ENCODE data around the gene HOXA11. TPM values are rescaled to one million over a fixed set of nuclear protein-coding genes. Genes with fewer than 3 reads are reported as not detected.

The HOXA11 gene
- total and polyA plus RNA-seq, 2 donors from 2014 or later, result 5.2 to 5.5 TPM

DNA sequence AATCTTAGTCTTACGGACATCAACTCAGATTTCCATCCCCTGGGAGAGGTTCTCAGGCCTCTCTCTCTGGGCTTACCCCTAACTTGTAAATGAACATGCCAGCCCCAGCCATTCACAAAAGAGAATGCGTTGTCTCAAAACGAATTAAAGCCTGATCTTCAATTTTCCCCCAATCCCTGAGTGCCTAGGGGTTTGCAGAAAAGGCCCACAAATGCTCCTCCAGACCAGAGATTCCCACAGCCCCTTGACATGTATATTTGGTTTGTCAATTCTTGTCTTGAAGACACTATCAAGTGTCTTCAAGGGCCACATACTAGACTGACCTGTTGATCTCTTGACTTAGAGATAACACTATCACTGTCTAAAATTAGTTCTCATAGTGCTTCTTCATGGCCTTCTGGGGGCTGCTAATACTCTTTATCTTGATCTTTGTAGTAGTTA is 26.8 kb upstream of the HOXA11 start:
- H3K9ac ChIP-seq (ENCODE audit: low read length in 3 of 3), result no peak overlapping the region
- H3K4me3 ChIP-seq (ENCODE audit: low read length in 3 of 3), result no peak overlapping the region
- H3K9me3 ChIP-seq (ENCODE audit: control insufficient read depth in 2 of 3, insufficient read depth in 1 of 3, low read length in 3 of 3), result no peaks in the 10 kb centered on the region
- no peak overlapping the region for H3K27ac ChIP-seq (ENCODE audit: low read depth in 2 of 2, low read length in 2 of 2)
- DNase-seq (peak in 1 of 5 donors; percentile 39), FAIRE-seq (no peak)
- intact Hi-C loops (cut with DNase I), result no loop called here
- TF ChIP-seq, protein P1, sequence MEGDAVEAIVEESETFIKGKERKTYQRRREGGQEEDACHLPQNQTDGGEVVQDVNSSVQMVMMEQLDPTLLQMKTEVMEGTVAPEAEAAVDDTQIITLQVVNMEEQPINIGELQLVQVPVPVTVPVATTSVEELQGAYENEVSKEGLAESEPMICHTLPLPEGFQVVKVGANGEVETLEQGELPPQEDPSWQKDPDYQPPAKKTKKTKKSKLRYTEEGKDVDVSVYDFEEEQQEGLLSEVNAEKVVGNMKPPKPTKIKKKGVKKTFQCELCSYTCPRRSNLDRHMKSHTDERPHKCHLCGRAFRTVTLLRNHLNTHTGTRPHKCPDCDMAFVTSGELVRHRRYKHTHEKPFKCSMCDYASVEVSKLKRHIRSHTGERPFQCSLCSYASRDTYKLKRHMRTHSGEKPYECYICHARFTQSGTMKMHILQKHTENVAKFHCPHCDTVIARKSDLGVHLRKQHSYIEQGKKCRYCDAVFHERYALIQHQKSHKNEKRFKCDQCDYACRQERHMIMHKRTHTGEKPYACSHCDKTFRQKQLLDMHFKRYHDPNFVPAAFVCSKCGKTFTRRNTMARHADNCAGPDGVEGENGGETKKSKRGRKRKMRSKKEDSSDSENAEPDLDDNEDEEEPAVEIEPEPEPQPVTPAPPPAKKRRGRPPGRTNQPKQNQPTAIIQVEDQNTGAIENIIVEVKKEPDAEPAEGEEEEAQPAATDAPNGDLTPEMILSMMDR (IDR thresholded peaks at IDR 0.05; ENCODE audit: borderline replicate concordance, extremely low read depth, insufficient read depth), result no peak
- peaks cover 0 to 6% (median 0%) of the 10 kb centered on the region in 3 donors for H3K4me1 ChIP-seq (ENCODE audit: control insufficient read depth in 2 of 3, insufficient read depth in 2 of 3, low read depth in 1 of 3, low read length in 3 of 3)
- no peaks in the 10 kb centered on the region for H3K36me3 ChIP-seq (ENCODE audit: control insufficient read depth in 2 of 3, insufficient read depth in 3 of 3, low read length in 3 of 3)
- H3K27me3 ChIP-seq (ENCODE audit: control insufficient read depth, insufficient read depth, low read length), result peaks cover 70% of the 10 kb centered on the region

DNA sequence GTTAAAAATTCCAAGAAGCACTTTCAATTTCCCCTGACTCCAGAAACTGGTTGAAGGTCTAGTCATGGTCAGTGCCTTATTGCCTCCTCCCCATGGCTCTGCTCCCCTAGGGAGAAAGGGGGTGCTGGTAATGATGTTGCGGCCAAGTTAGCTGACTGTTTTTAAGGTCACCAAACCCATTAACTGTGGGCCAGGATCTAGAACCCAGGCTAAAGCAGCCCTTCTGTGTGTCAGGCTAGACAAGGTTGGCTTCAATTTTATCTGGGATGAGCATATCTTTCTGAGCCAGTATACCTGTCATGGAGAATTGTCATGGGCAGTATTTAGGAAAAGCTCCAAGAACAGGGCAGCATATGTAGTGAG is 26.0 kb upstream of the HOXA11 start:
- Histone ChIP-seq H3K27ac (ENCODE audit: low read depth in 2 of 2, low read length in 2 of 2) (no peak overlapping the region), H3K36me3 (ENCODE audit: control insufficient read depth in 2 of 3, insufficient read depth in 3 of 3, low read length in 3 of 3) (no peaks in the 10 kb centered on the region), H3K4me3 (ENCODE audit: low read length in 3 of 3) (peak overlapping the region in 1 of 3 donors; percentile 32), H3K4me1 (ENCODE audit: control insufficient read depth in 2 of 3, insufficient read depth in 2 of 3, low read depth in 1 of 3, low read length in 3 of 3) (peaks cover 0 to 6% (median 0%) of the 10 kb centered on the region in 3 donors), H3K9ac (ENCODE audit: low read length in 3 of 3) (no peak overlapping the region), H3K9me3 (ENCODE audit: control insufficient read depth in 2 of 3, insufficient read depth in 1 of 3, low read length in 3 of 3) (no peaks in the 10 kb centered on the region), H3K27me3 (ENCODE audit: control insufficient read depth, insufficient read depth, low read length) (peaks cover 75% of the 10 kb centered on the region)
- intact Hi-C loops (cut with DNase I), result no loop called here
- DNase-seq, result no peak
- FAIRE-seq, result no peak
- TF ChIP-seq, protein P1 (IDR thresholded peaks at IDR 0.05; ENCODE audit: borderline replicate concordance, extremely low read depth, insufficient read depth), result no peak

DNA sequence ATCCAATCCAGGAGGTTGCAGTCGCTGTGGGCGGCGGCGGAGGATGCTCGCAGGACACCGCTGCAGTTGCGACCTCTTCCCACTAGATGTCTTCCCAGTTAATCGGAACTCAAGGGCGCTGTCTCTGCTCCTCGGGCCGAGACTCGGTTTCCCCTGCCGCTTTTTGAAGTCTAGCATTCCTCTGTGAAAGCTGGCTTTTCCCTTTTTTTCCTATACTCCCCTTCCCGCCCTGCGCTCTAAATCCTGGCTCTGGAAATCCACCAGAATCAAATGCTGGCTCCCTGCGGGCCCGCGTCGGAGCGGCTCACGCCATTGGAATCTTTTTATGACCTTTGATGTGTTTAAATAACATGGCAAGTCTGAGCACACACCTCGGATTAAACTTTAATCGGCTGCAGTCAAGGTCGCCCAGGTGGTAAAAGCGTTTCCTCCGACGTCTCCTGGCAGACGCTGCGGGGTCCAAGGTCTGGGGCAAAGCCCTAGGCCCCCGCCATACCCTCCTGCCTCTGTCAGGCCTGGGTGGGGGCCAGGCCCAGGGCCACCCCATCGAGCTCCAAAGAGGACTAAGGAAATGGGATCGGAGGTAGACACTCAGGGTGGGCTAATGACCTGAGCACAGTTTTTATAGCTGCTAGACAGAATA is 25.5 kb upstream of the HOXA11 start:
- Histone ChIP-seq H3K4me1 (ENCODE audit: control insufficient read depth in 2 of 3, insufficient read depth in 2 of 3, low read depth in 1 of 3, low read length in 3 of 3) (peaks cover 0 to 6% (median 0%) of the 10 kb centered on the region in 3 donors), H3K27me3 (ENCODE audit: control insufficient read depth, insufficient read depth, low read length) (peaks cover 79% of the 10 kb centered on the region), H3K27ac (ENCODE audit: low read depth in 2 of 2, low read length in 2 of 2) (no peak overlapping the region), H3K9ac (ENCODE audit: low read length in 3 of 3) (no peak overlapping the region), H3K4me3 (ENCODE audit: low read length in 3 of 3) (peak overlapping the region in 1 of 3 donors; percentile 32), H3K9me3 (ENCODE audit: control insufficient read depth in 2 of 3, insufficient read depth in 1 of 3, low read length in 3 of 3) (peaks cover 0 to 3% (median 0%) of the 10 kb centered on the region in 3 donors), H3K36me3 (ENCODE audit: control insufficient read depth in 2 of 3, insufficient read depth in 3 of 3, low read length in 3 of 3) (no peaks in the 10 kb centered on the region)
- intact Hi-C loops (cut with DNase I), result no loop called here
- TF ChIP-seq, protein P1 (IDR thresholded peaks at IDR 0.05; ENCODE audit: borderline replicate concordance, extremely low read depth, insufficient read depth), result peak; percentile 55
- FAIRE-seq (no peak), DNase-seq (peak in 4 of 5 donors; percentile 63 to 74 (median 66))

Data from kidney (tissue), 14 donors.